RWPE2 (cell line): ENCODE results near the gene SCYGR7.
"Not testable (repeated sequence)": the region's sequence is repeated elsewhere in the genome, so short reads cannot be mapped to it uniquely, and the experiment has no call there.

Source experiments
- ATAC-seq: fragments of 200-7000 bp; cut with Tn5 transposase; 3 replicates; pipeline ENCODE4 v1.9.1; 2021; ENCODE audit warnings: low read depth
- DNase-seq: peaks from one replicate; pipeline ENCODE4 v3.0.0-alpha.2; 2020; ENCODE audit warnings: low spot score
- H3K27ac ChIP-seq: fragments of 450-650 bp; 2 replicates; pipeline ENCODE4 v1.5.1; 2017; ENCODE audit warnings: mild to moderate bottlenecking; ENCODE audit not compliant: poor library complexity, severe bottlenecking
- H3K27me3 ChIP-seq: fragments of 250-450 bp; sonication (Bioruptor Pico); 2 replicates; pipeline ENCODE4 v1.5.1; 2021; ENCODE audit warnings: mild to moderate bottlenecking, moderate library complexity; ENCODE audit not compliant: insufficient read depth, poor library complexity, severe bottlenecking
- H3K36me3 ChIP-seq: fragments of 250-450 bp; sonication (Bioruptor Pico); 2 replicates; pipeline ENCODE4 v1.5.1; 2020; ENCODE audit warnings: low read depth, mild to moderate bottlenecking, moderate library complexity
- H3K4me1 ChIP-seq: fragments of 250-450 bp; sonication (Bioruptor Pico); 2 replicates; pipeline ENCODE4 v1.5.1; 2021; ENCODE audit warnings: mild to moderate bottlenecking, moderate library complexity; ENCODE audit not compliant: insufficient read depth, poor library complexity, severe bottlenecking
- H3K4me3 ChIP-seq: fragments of 250-450 bp; sonication (Bioruptor Pico); 2 replicates; pipeline ENCODE4 v1.5.1; 2021; ENCODE audit warnings: mild to moderate bottlenecking, moderate library complexity; ENCODE audit not compliant: severe bottlenecking
- H3K9me3 ChIP-seq: fragments of 250-450 bp; sonication (Bioruptor Pico); 2 replicates; pipeline ENCODE4 v1.5.1; 2021; ENCODE audit warnings: mild to moderate bottlenecking, moderate library complexity; ENCODE audit not compliant: severe bottlenecking
- CTCF ChIP-seq: fragments of 450-650 bp; IDR thresholded peaks from one replicate; pipeline ENCODE4 v1.5.1; 2017; ENCODE audit warnings: mild to moderate bottlenecking, moderate library complexity; ENCODE audit not compliant: poor library complexity, severe bottlenecking

Gene SCYGR7

GRCh38 chr2:227713291-227713690, 14.8 kb upstream of the SCYGR7 start:
- H3K36me3 ChIP-seq: no peaks in the 10 kb centered on the region
- no peak overlapping the region for H3K27ac ChIP-seq
- TF ChIP-seq CTCF: no peak
- DNase-seq (no peak), ATAC-seq (no peak)
- no peaks in the 10 kb centered on the region for H3K27me3 ChIP-seq
- no peaks in the 10 kb centered on the region for H3K9me3 ChIP-seq
- no peak overlapping the region for H3K4me3 ChIP-seq
- H3K4me1 ChIP-seq: no peaks in the 10 kb centered on the region

GRCh38 chr2:227716501-227716900, 11.6 kb upstream of the SCYGR7 start:
- H3K27ac ChIP-seq: no peak overlapping the region
- ATAC-seq (no peak), DNase-seq (no peak)
- TF ChIP-seq CTCF: no peak
- no peaks in the 10 kb centered on the region for H3K9me3 ChIP-seq
- no peak overlapping the region for H3K4me3 ChIP-seq
- no peaks in the 10 kb centered on the region for H3K4me1 ChIP-seq
- no peaks in the 10 kb centered on the region for H3K36me3 ChIP-seq
- H3K27me3 ChIP-seq: no peaks in the 10 kb centered on the region

GRCh38 chr2:227717687-227718567, 10.2 kb upstream of the SCYGR7 start, which contains the start of gene SLC19A3:
SLC19A3 (minus strand) TSS chr2:227718028; CDS start chr2:227702318, 15,710 bp downstream.
- DNase-seq (no peak), ATAC-seq (peak; percentile 92)
- peak within 1 kb of the TSS; percentile 12 for H3K4me3 ChIP-seq
- no peak for TF ChIP-seq CTCF
- H3K9me3 ChIP-seq: no peaks in the 10 kb centered on the region
- H3K27me3 ChIP-seq: no peaks in the 10 kb centered on the region
- no peaks in the 10 kb centered on the region for H3K4me1 ChIP-seq
- H3K36me3 ChIP-seq: no peaks in the 10 kb centered on the region
- no peak within 1 kb of the TSS for H3K27ac ChIP-seq

GRCh38 chr2:227719641-227720040, 8.5 kb upstream of the SCYGR7 start:
- ATAC-seq (no peak), DNase-seq (no peak)
- H3K27me3 ChIP-seq: no peaks in the 10 kb centered on the region
- no peaks in the 10 kb centered on the region for H3K36me3 ChIP-seq
- no peaks in the 10 kb centered on the region for H3K9me3 ChIP-seq
- H3K4me3 ChIP-seq: no peak overlapping the region
- no peaks in the 10 kb centered on the region for H3K4me1 ChIP-seq
- no peak for TF ChIP-seq CTCF
- no peak overlapping the region for H3K27ac ChIP-seq

GRCh38 chr2:227720680-227721079, 7.5 kb upstream of the SCYGR7 start:
- Histone ChIP-seq H3K27me3 (no peaks in the 10 kb centered on the region), H3K4me3 (no peak overlapping the region), H3K27ac (no peak overlapping the region), H3K9me3 (no peaks in the 10 kb centered on the region), H3K4me1 (no peaks in the 10 kb centered on the region), H3K36me3 (no peaks in the 10 kb centered on the region)
- ATAC-seq (no peak), DNase-seq (no peak)
- TF ChIP-seq CTCF: no peak

- not testable (repeated sequence) for H3K4me1 ChIP-seq, H3K27me3 ChIP-seq, H3K9me3 ChIP-seq, DNase-seq, H3K27ac ChIP-seq, H3K4me3 ChIP-seq, H3K36me3 ChIP-seq, ATAC-seq
These were observed 5.3 kb upstream of the SCYGR7 start for GRCh38 chr2:227722821-227723220.
